OCI-LY1 (cell line): Measurements from ENCODE around the gene SPTB.

Source experiments
- H2AFZ ChIP-seq: fragments of 200-600 bp; sonication (generic), shearing (Covaris generic); 2 replicates; pipeline ENCODE4 v1.6.0; 2014; ENCODE audit warnings: antibody characterized with exemption, mild to moderate bottlenecking, low read length
- H3F3A ChIP-seq: fragments of 200-600 bp; sonication (generic), shearing (Covaris generic); 2 replicates; pipeline ENCODE4 v1.6.0; 2014; ENCODE audit warnings: mild to moderate bottlenecking, antibody characterized with exemption, low read length, moderate library complexity; ENCODE audit not compliant: insufficient read depth
- H3K27ac ChIP-seq: fragments of 200-600 bp; sonication (generic); 2 replicates; pipeline ENCODE4 v1.5.1; 2014; ENCODE audit warnings: low read length, mixed run types, mild to moderate bottlenecking, low read depth; ENCODE audit not compliant: poor library complexity, severe bottlenecking
- H3K27me3 ChIP-seq: fragments of 200-600 bp; sonication (generic); 2 replicates; pipeline ENCODE4 v1.6.0; 2014; ENCODE audit warnings: antibody characterized with exemption, mild to moderate bottlenecking, low read length, moderate library complexity; ENCODE audit not compliant: insufficient read depth
- H3K36me3 ChIP-seq: fragments of 200-600 bp; sonication (generic); 2 replicates; pipeline ENCODE4 v1.6.1; 2014; ENCODE audit warnings: mild to moderate bottlenecking, antibody characterized with exemption, low read length, moderate library complexity, mixed read lengths; ENCODE audit not compliant: insufficient read depth
- H3K4me1 ChIP-seq: fragments of 200-600 bp; sonication (generic); 2 replicates; pipeline ENCODE4 v1.5.1; 2014; ENCODE audit warnings: mild to moderate bottlenecking, low read length, moderate library complexity; ENCODE audit not compliant: insufficient read depth, severe bottlenecking
- H3K4me2 ChIP-seq: fragments of 200-600 bp; sonication (generic), shearing (Covaris generic); 2 replicates; pipeline ENCODE4 v1.6.1; 2014; ENCODE audit warnings: low read length
- H3K4me3 ChIP-seq: fragments of 200-600 bp; sonication (generic); 2 replicates; pipeline ENCODE4 v1.5.1; 2014; ENCODE audit warnings: low read length, low read depth, mild to moderate bottlenecking, mixed read lengths; ENCODE audit not compliant: poor library complexity, severe bottlenecking
- H3K79me2 ChIP-seq: fragments of 200-600 bp; shearing (Covaris generic); 2 replicates; pipeline ENCODE4 v1.6.1; 2016; ENCODE audit warnings: mixed run types, low read length, mixed read lengths; ENCODE audit not compliant: insufficient read depth
- H3K9ac ChIP-seq: fragments of 200-600 bp; sonication (generic), shearing (Covaris generic); 2 replicates; pipeline ENCODE4 v1.6.1; 2014; ENCODE audit warnings: mild to moderate bottlenecking, low read length, mixed read lengths
- H3K9me2 ChIP-seq: fragments of 200-600 bp; sonication (generic), shearing (Covaris generic); 2 replicates; pipeline ENCODE4 v1.6.1; 2014; ENCODE audit warnings: low read depth, mild to moderate bottlenecking, low read length, mixed read lengths
- H3K9me3 ChIP-seq: fragments of 200-600 bp; shearing (Covaris generic); 2 replicates; pipeline ENCODE4 v1.6.1; 2014; ENCODE audit warnings: low read length, mixed read lengths
- H4K20me1 ChIP-seq: fragments of 200-600 bp; sonication (generic), shearing (Covaris generic); 2 replicates; pipeline ENCODE4 v1.6.0; 2016; ENCODE audit warnings: mild to moderate bottlenecking, low read length; ENCODE audit not compliant: insufficient read depth
- CTCF ChIP-seq: fragments of 200-600 bp; sonication (generic), shearing (Covaris generic); IDR thresholded peaks from 2 replicates; pipeline ENCODE4 v1.5.1; 2017; ENCODE audit warnings: mild to moderate bottlenecking, antibody characterized with exemption, low read length, moderate library complexity, mixed read lengths
- EZH2 ChIP-seq: fragments of 200-600 bp; sonication (generic), shearing (Covaris generic); IDR thresholded peaks from 2 replicates; pipeline ENCODE4 v1.8.0; 2017; ENCODE audit warnings: borderline replicate concordance, mixed run types, mild to moderate bottlenecking, antibody characterized with exemption, low read length, moderate library complexity, mixed read lengths

The SPTB gene

DNA sequence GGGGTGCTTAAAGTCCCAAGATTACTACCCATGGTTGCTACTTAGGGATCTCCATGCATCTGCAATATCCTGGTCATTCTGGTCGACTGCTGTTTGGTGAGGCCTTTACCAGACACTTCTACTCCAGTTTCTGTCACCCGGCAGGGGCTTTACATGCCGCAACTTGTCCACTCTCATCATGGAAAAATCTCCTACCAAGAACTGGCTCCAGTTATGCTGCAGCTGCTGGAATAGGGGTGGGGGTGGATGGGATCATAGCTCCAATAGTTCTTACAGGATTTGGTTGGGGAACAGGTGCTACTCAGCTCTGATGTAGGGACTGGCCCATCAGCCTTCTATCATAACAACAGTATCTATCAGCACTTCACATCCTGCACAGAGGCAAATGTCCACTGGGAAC lies 51.6 kb downstream of the SPTB start:
- H3K9me3 ChIP-seq = no peaks in the 10 kb centered on the region
- no peak for TF ChIP-seq EZH2
- no peak for TF ChIP-seq CTCF
- no peak overlapping the region for H3K27ac ChIP-seq
- no peaks in the 10 kb centered on the region for H3K4me1 ChIP-seq
- H3K36me3 ChIP-seq = no peaks in the 10 kb centered on the region
- no peaks in the 10 kb centered on the region for H3K9me2 ChIP-seq
- no peak overlapping the region for H3K9ac ChIP-seq
- H2AFZ ChIP-seq = no peak overlapping the region
- no peaks in the 10 kb centered on the region for H3F3A ChIP-seq
- H3K4me2 ChIP-seq = no peak overlapping the region
- 0 out of 2 replicates have a peak, but pooled peaks cover 9% of the 10 kb centered on the region for H3K27me3 ChIP-seq
- no peaks in the 10 kb centered on the region for H4K20me1 ChIP-seq
- H3K79me2 ChIP-seq = no peaks in the 10 kb centered on the region
- H3K4me3 ChIP-seq = no peak overlapping the region

GRCh38 chr14:64826845-64827244 lies 52.9 kb downstream of the SPTB start:
- Histone ChIP-seq H4K20me1 (no peaks in the 10 kb centered on the region), H3K27ac (no peak overlapping the region), H3K9me2 (no peaks in the 10 kb centered on the region), H3K79me2 (no peaks in the 10 kb centered on the region), H3K4me3 (no peak overlapping the region), H3K36me3 (no peaks in the 10 kb centered on the region), H3K9me3 (no peaks in the 10 kb centered on the region), H3F3A (no peaks in the 10 kb centered on the region), H3K27me3 (0 out of 2 replicates have a peak, but pooled peaks cover 9% of the 10 kb centered on the region), H3K9ac (no peak overlapping the region), H3K4me2 (no peak overlapping the region), H2AFZ (no peak overlapping the region), H3K4me1 (no peaks in the 10 kb centered on the region)
- TF ChIP-seq CTCF (no peak), EZH2 (no peak)

DNA sequence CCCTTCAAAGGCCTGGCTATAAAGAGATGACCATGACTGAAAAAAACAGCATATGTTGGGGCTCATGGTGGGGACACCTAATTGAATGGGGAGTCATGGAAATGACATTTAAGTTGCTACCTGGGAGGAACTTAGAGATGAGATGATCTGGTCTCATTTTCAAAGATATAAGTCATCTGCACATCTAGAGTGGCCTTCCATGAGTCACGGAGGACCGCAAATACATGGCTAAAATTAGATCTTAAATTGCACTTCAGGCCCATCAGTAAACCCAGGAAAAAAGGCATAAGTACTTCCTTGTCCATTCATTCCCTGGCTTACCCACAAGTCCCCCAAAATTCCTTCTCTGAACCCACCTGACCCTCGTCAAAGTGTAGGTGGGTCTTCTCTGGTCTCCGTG lies 53.4 kb downstream of the SPTB start:
- Histone ChIP-seq H3K9me2 (no peaks in the 10 kb centered on the region), H3K27me3 (0 out of 2 replicates have a peak, but pooled peaks cover 9% of the 10 kb centered on the region), H3K9ac (no peak overlapping the region), H3K4me1 (no peaks in the 10 kb centered on the region), H3K79me2 (no peaks in the 10 kb centered on the region), H2AFZ (no peak overlapping the region), H3K4me2 (no peak overlapping the region), H3F3A (no peaks in the 10 kb centered on the region), H3K36me3 (no peaks in the 10 kb centered on the region), H3K27ac (no peak overlapping the region), H3K9me3 (no peaks in the 10 kb centered on the region), H4K20me1 (no peaks in the 10 kb centered on the region), H3K4me3 (no peak overlapping the region)
- TF ChIP-seq EZH2 (no peak), CTCF (no peak)
